GM12865 (cell line): ENCODE data around the gene TTLL5.

Source experiments
- DNase-seq: peaks from one replicate; pipeline ENCODE4 v3.0.0; 2010; ENCODE audit warnings: low read depth
- H3K4me3 ChIP-seq: 2 replicates; pipeline ENCODE4 v1.5.1; 2011; ENCODE audit warnings: mild to moderate bottlenecking, low read depth, low read length, control low read depth
- CTCF ChIP-seq: IDR thresholded peaks from 2 replicates; pipeline ENCODE4 v1.5.1; 2011; ENCODE audit warnings: low read length, control low read depth, low read depth, inconsistent platforms; ENCODE audit not compliant: insufficient read depth; ENCODE audit errors: missing control alignments

TTLL5 gene

GRCh38 chr14:75697386-75697785 lies 36.3 kb downstream of the TTLL5 start:
- DNase-seq, result no peak
- no peak for TF ChIP-seq CTCF
- no peak overlapping the region for H3K4me3 ChIP-seq

DNA sequence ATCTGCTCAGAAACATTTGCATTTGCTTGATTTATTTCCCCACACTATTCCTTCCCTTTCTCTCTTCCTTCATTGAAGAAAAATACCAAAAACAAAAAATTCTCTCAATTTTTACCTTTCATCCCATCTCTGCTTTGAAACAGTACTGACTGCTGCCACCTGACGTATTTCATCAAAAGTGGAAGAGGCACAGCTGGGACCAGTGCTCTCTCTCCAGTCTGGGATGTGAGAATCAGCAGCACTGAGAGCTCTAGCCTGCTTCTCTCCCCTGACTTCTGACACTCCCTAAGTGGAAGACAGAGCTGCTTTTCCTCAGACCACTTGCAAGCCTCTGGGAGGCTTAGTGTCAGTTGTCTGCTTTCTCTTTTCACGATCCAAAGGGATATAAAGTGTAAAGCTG lies 36.9 kb downstream of the TTLL5 start:
- no peak for TF ChIP-seq CTCF
- H3K4me3 ChIP-seq, result no peak overlapping the region
- no peak for DNase-seq

GRCh38 chr14:75699331-75699730 lies 38.3 kb downstream of the TTLL5 start:
- TF ChIP-seq CTCF, result no peak
- H3K4me3 ChIP-seq, result no peak overlapping the region
- DNase-seq, result no peak

DNA sequence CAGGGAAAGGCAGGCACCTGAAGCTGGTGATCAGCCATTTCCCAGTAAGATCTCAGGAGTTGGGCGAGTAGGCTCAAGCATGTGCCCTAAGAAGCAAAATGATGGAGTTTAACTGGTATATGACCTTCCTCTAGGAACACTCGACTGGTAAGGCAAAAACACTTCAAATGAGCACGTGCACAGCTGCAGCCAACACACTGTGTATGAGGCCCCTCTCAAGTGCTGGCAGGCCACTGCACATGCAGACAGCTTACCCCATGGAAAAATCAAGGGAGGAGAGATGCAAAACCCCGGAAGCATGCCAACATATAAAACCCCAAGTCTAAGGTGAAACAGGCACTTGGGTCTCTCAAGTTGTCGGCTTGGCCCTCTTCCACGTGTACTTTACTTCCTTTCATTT lies 39.2 kb downstream of the TTLL5 start:
- TF ChIP-seq CTCF, result no peak
- H3K4me3 ChIP-seq, result no peak overlapping the region
- DNase-seq, result no peak

DNA sequence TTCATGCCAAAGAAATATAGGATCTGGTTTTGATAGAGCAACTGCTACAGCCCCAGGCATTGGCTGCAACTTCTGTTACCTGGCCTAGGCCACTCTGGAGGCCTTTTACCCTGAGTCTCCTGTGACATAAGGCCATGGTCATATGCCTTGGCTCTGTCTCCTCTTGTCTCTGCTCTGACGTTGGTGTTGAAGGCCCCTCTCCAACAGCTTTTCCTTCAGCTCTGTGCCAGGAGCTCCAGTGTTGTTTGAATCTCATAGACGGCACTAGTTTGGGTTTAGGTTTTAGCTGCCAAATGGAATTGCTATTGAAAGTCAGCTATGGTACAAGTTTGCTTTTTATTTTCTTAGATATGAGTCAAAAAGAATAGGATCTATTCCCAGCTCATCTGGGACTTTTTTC lies 41.1 kb downstream of the TTLL5 start:
- no peak for DNase-seq
- TF ChIP-seq CTCF, result no peak
- H3K4me3 ChIP-seq, result no peak overlapping the region

- H3K4me3 ChIP-seq, result no peak overlapping the region
- DNase-seq, result no peak
- TF ChIP-seq CTCF, result no peak
Measured at GRCh38 chr14:75702616-75703261, 41.7 kb downstream of the TTLL5 start.

DNA sequence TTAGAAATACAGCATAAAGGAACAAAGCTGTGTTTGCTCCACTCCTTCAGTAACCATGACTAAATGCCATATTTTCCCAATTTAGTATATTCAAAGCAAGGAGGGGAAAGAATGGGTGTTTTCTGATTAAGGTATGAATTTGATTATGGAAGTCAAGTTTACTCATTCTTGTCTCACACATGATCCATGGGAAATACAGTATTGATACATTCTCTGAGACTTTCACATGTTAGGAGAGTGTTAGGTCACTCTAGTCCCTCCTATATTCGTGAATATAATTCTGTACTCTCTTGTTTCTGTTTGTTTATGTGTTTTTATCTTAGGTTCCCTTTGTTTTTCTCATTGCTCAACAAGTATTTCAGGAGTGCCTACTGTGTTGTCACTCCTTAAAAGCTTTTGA lies 42.4 kb downstream of the TTLL5 start:
- H3K4me3 ChIP-seq, result no peak overlapping the region
- DNase-seq, result no peak
- TF ChIP-seq CTCF, result no peak
